Naive thymus-derived CD4-positive, alpha-beta T cell (primary cell): ENCODE measurements around the gene THG1L. TPM values are rescaled to one million over a fixed set of nuclear protein-coding genes. Genes with fewer than 3 reads are reported as not detected.

Experiments
- ATAC-seq: fragments of 150-1000 bp; cut with Tn5 transposase; 2 replicates; pipeline ENCODE4 v1.10.0; 2021; ENCODE audit warnings: mild to moderate bottlenecking, moderate library complexity
- CTCF ChIA-PET: fragments of 350-600 bp; sonication (Branson Sonifier 250); formaldehyde crosslinking; loops from one replicate; lab custom pipeline; 2021; ENCODE audit warnings: antibody characterized with exemption; lab: Charles Lee
- POLR2A ChIA-PET: fragments of 350-600 bp; sonication (Branson Sonifier 250); formaldehyde crosslinking; loops from one replicate; lab custom pipeline; 2021; ENCODE audit warnings: antibody characterized with exemption, inconsistent platforms; lab: Charles Lee
- DNase-seq, 9 donors: peaks; one replicate each; pipeline versions ENCODE4 v3.0.0 to v3.0.0-alpha.2; 2020 to 2022; ENCODE audit warnings: mixed read lengths in 1 of 9
- H3K27ac ChIP-seq: one replicate; pipeline ENCODE4 v1.7.0; 2013; ENCODE audit warnings: mild to moderate bottlenecking, low read depth, low read length, moderate library complexity
- H3K27me3 ChIP-seq, 2 donors: one replicate each; pipeline ENCODE4 v1.7.0; 2013; ENCODE audit warnings: low read length in 2 of 2, mild to moderate bottlenecking in 2 of 2, moderate library complexity in 2 of 2; ENCODE audit not compliant: control insufficient read depth in 2 of 2, insufficient read depth in 2 of 2
- H3K36me3 ChIP-seq, 3 experiments: 1 replicate in 2 of 3; 2 replicates in 1 of 3; pipeline ENCODE4 v1.7.0; 2013; ENCODE audit warnings: low read length in 3 of 3, mild to moderate bottlenecking in 3 of 3, moderate library complexity in 1 of 3; ENCODE audit not compliant: insufficient read depth in 3 of 3, control insufficient read depth in 2 of 3
- H3K4me1 ChIP-seq, 2 donors: one replicate each; pipeline ENCODE4 v1.7.0; 2013; ENCODE audit warnings: low read length in 2 of 2, mild to moderate bottlenecking in 2 of 2, moderate library complexity in 1 of 2; ENCODE audit not compliant: control insufficient read depth in 2 of 2, insufficient read depth in 2 of 2
- H3K4me3 ChIP-seq: 2 replicates; pipeline ENCODE4 v1.7.0; 2013; ENCODE audit warnings: mild to moderate bottlenecking, low read length
- H3K9me3 ChIP-seq, 3 experiments: 1 replicate in 2 of 3; 2 replicates in 1 of 3; pipeline ENCODE4 v1.7.0; 2013; ENCODE audit warnings: low read length in 3 of 3; ENCODE audit not compliant: control insufficient read depth in 2 of 3
- H3K27ac Mint-ChIP-seq, 9 donors: one replicate each; pipeline ENCODE4 v1.8.0; 2020 to 2022; ENCODE audit warnings: mixed read lengths in 9 of 9, mild to moderate bottlenecking in 8 of 9, moderate library complexity in 5 of 9, inconsistent platforms in 2 of 9
- H3K27me3 Mint-ChIP-seq, 5 donors: one replicate each; pipeline ENCODE4 v1.8.0; 2021 to 2022; ENCODE audit warnings: mixed read lengths in 5 of 5, mild to moderate bottlenecking in 1 of 5
- H3K36me3 Mint-ChIP-seq, 5 donors: one replicate each; pipeline ENCODE4 v1.8.0; 2020 to 2022; ENCODE audit warnings: mixed read lengths in 5 of 5, mild to moderate bottlenecking in 3 of 5, inconsistent platforms in 1 of 5
- H3K4me1 Mint-ChIP-seq, 7 donors: one replicate each; pipeline ENCODE4 v1.8.0; 2020 to 2022; ENCODE audit warnings: mixed read lengths in 7 of 7, mild to moderate bottlenecking in 3 of 7, inconsistent platforms in 1 of 7
- H3K4me3 Mint-ChIP-seq, 10 donors: one replicate each; pipeline ENCODE4 v1.8.0; 2020 to 2022; ENCODE audit warnings: mild to moderate bottlenecking in 10 of 10, mixed read lengths in 10 of 10, moderate library complexity in 6 of 10, inconsistent platforms in 2 of 10
- H3K9me3 Mint-ChIP-seq, 11 donors: one replicate each; pipeline ENCODE4 v1.8.0; 2020 to 2022; ENCODE audit warnings: mixed read lengths in 11 of 11, mild to moderate bottlenecking in 4 of 11, inconsistent platforms in 1 of 11, moderate library complexity in 1 of 11
- intact Hi-C, 2 donors: fragments of 100-400 bp; cut with micrococcal nuclease; formaldehyde crosslinking; loops; one replicate each; pipeline ENCODE4 v1.15.1; 2023
- polyA plus RNA-seq, 2 donors: library from polyadenylated mRNA; unstranded; fragments of 300-500 nt; fragmentation: Illumina TruSeq; gene quantifications; one replicate each; pipeline ENCODE4 v1.2.3, GENCODE V29; 2021
- total RNA-seq, 6 experiments: library from RNA in 5 of 6; stranded (reverse) in 5 of 6; gene quantifications; 1 replicate in 5 of 6; 2 replicates in 1 of 6; pipeline ENCODE4 v1.2.3 and lab custom pipeline; 2021 to 2026

The THG1L gene
- total and polyA plus RNA-seq, 7 experiments from 2014 or later = 4.6 to 17.4 (median 7.0) TPM

- no peak for ATAC-seq
- DNase-seq = peak in 5 of 9 donors; percentile 16 to 37 (median 22)
- Mint-ChIP-seq H3K36me3 (peaks cover 0 to 23% (median 12%) of the 10 kb centered on the region in 5 donors), H3K4me1 (peaks cover 7 to 22% (median 18%) of the 10 kb centered on the region in 7 donors), H3K9me3 (no peaks in the 10 kb centered on the region), H3K27ac (no peak overlapping the region), H3K27me3 (no peaks in the 10 kb centered on the region), H3K4me3 (peak overlapping the region in 1 of 10 donors; percentile 5)
- Histone ChIP-seq H3K27me3 (no peaks in the 10 kb centered on the region), H3K36me3 (peaks cover 0 to 25% (median 0%) of the 10 kb centered on the region in 3 experiments), H3K4me3 (no peak overlapping the region), H3K27ac (no peak overlapping the region), H3K9me3 (no peaks in the 10 kb centered on the region), H3K4me1 (peaks cover 13% of the 10 kb centered on the region in 2 donors)
- CTCF ChIA-PET = interaction anchor here (0.6 to 0.7 kb wide), 2 partner anchors 20 to 521 kb away, joined by 3 to 4 read pairs; no protein-coding TSS in a partner anchor
- POLR2A ChIA-PET = no interaction called here
- intact Hi-C loops = loop anchor here (1.0 to 5.0 kb wide), 7 partner anchors 263 to 1522 kb away; partner anchors contain the start of genes CYFIP2 (in 1 of the 2) and UBLCP1 (in 1 of the 2)
These were observed 9.0 kb downstream of the THG1L start for GRCh38 chr5:157740229-157740610.

DNA sequence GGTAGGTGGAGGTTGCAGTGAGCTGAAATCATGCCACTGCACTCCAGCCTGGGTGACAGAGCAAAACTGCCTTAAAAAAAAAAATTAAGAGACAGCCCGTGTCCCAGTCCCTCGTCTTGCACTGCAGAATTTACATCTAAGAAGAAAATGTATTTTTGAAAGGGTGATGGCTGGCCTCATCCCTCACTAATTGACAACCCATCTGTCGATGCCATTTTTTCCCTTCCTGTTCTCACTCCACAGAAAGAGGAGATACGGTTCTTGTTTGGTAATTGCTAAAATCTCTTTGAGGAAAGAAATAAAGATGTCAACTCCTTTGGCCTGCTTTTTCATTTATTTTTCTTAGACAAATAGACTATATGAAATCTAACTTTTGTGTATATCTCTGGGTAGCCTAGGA, 9.9 kb downstream of the THG1L start:
- H3K9me3 Mint-ChIP-seq = no peaks in the 10 kb centered on the region

DNA sequence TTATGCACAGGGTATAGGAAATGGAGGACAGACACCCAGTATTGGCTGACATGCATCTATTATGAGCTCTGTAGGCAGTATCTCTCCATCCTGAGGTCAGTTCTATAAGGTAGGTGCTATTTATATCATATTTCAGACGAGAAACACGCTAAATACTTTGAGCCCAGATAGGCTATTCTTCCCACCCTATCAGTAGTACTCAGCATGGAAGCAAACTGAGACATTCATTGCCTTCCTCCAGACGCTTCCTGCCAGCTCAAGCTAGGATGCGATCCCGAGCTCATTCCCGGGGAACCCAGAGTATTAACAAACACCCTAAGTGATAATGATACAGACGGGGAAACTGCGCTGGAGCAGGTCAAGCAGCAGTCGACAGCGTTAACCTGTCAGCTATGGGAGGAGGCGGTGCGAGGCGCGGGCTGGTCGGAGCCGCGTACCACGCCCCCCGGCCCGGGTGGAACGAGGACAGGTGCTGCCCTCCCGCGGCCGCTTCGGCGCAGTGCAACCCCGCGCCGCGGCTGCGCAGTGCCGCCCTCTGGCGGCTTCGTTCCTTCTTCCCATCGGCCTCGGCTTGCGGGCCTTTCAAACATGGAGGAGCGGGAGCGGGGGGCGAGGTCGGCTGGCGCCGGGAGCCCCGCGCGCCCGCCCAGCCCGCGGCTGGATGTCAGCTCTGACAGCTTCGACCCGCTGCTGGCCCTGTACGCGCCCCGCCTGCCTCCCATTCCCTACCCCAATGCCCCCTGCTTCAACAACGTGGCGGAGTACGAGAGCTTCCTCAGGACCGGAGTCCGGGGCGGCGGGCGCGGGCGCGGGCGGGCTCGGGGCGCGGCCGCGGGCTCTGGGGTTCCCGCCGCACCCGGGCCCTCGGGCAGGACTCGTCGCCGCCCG, 12.2 kb downstream of the THG1L start, which contains the start of gene LSM11:
Gene LSM11 (plus strand): TSS at position 550 of the 888 bp plus-strand sequence. CDS start 39 bp downstream, at position 589.
- Histone ChIP-seq H3K36me3 (peaks cover 0 to 10% (median 0%) of the 10 kb centered on the region in 3 experiments), H3K4me3 (peak within 1 kb of the TSS; percentile 66), H3K27ac (peak within 1 kb of the TSS; percentile 74), H3K9me3 (no peaks in the 10 kb centered on the region), H3K27me3 (no peaks in the 10 kb centered on the region), H3K4me1 (peaks cover 13% of the 10 kb centered on the region in 2 donors)
- ATAC-seq (peak; percentile 100), DNase-seq (peak; percentile 81 to 97 (median 89))
- peaks cover 0 to 5% (median 0%) of the 10 kb centered on the region in 5 donors for H3K36me3 Mint-ChIP-seq
- H3K4me3 Mint-ChIP-seq = peak within 1 kb of the TSS; percentile 85 to 97 (median 93)
- ChIA-PET POLR2A (interaction anchor here (0.8 to 1.1 kb wide), 3 partner anchors 9 to 415 kb away, joined by 3 read pairs; no protein-coding TSS in a partner anchor), CTCF (interaction anchor here (0.7 to 2.4 kb wide), 23 partner anchors 9 to 1461 kb away, joined by 3 to 19 read pairs (median 3); partner anchors contain the start of gene THG1L)
- H3K9me3 Mint-ChIP-seq = no peaks in the 10 kb centered on the region
- no peaks in the 10 kb centered on the region for H3K27me3 Mint-ChIP-seq
- intact Hi-C loops = loop anchor here (1.0 to 5.0 kb wide), 15 partner anchors 12 to 1519 kb away; partner anchors contain the start of genes THG1L (in 2 of the 2), CYFIP2 (in 1 of the 2), MED7 (in 1 of the 2) and UBLCP1 (in 1 of the 2)
- peaks cover 7 to 42% (median 23%) of the 10 kb centered on the region in 7 donors for H3K4me1 Mint-ChIP-seq
- H3K27ac Mint-ChIP-seq = peak within 1 kb of the TSS; percentile 65 to 91 (median 82)

More for the DNA sequence above, 9.9 kb downstream of the THG1L start:
- intact Hi-C loops = loop anchor here (5.0 kb wide), 6 partner anchors 264 to 1521 kb away; partner anchors contain the start of genes CYFIP2 (in 1 of the 2) and UBLCP1 (in 1 of the 2)
- Histone ChIP-seq H3K27me3 (no peaks in the 10 kb centered on the region), H3K9me3 (no peaks in the 10 kb centered on the region), H3K4me1 (peaks cover 13% of the 10 kb centered on the region in 2 donors), H3K36me3 (peaks cover 0 to 17% (median 0%) of the 10 kb centered on the region in 3 experiments), H3K4me3 (no peak overlapping the region), H3K27ac (no peak overlapping the region)
- H3K27ac Mint-ChIP-seq = peak overlapping the region in 1 of 9 donors; percentile 26
- DNase-seq (no peak), ATAC-seq (no peak)
- ChIA-PET POLR2A (no interaction called here), CTCF (interaction anchor here (0.9 to 1.3 kb wide), 2 partner anchors 21 to 413 kb away, joined by 3 to 7 read pairs; no protein-coding TSS in a partner anchor)
- H3K36me3 Mint-ChIP-seq = peaks cover 0 to 18% (median 9%) of the 10 kb centered on the region in 5 donors
- H3K27me3 Mint-ChIP-seq = no peaks in the 10 kb centered on the region
- H3K4me1 Mint-ChIP-seq = peaks cover 7 to 28% (median 23%) of the 10 kb centered on the region in 7 donors
- no peak overlapping the region for H3K4me3 Mint-ChIP-seq

DNA sequence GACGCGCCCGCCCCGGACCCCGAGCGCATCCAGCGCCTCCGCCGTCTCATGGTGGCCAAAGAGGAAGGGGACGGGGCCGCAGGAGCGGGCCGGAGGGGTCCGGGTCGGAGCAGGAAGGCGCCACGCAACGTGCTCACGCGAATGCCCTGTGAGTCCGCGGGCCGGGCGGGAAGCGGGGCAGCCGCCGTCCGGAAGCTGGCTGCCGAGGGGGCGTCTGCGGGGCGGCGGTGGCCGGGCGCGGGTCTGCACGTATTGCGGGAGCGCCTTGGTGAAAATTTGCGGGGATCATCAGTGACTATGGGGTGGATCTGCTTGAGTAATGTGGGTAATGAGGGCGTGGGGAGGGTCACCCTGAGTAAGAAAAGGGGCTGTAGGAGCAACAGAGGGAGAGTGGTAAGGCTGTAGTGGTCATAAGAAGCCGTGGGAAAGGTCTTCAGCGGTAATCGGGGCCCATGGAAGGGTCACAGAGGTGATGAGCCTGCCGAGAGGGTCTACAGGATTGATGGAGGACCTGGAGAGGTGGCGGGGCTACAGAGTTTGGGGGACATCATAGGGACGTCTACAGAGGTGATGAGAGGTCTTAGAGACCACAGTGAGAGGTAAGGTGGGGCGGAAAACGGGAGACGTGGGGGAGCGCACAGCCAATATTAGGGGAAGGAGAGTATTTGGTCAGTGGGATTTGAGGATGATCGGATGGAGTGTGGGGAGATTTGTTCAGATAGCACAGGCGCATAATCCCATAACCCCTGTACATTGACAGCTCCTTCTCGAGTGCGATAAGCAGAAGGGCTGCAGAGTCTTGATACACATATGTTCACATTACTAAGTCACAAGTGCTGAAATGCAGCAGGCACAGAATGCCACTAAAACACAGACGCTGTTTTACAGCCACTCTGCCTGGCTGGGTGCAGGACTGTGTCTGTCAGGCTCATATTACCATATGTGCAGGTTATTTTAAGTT, 13.1 kb downstream of the THG1L start:
- Histone ChIP-seq H3K36me3 (peaks cover 0 to 3% (median 0%) of the 10 kb centered on the region in 3 experiments), H3K4me3 (peak overlapping the region; percentile 58), H3K27ac (peak overlapping the region; percentile 47), H3K27me3 (no peaks in the 10 kb centered on the region), H3K4me1 (peaks cover 13% of the 10 kb centered on the region in 2 donors), H3K9me3 (no peaks in the 10 kb centered on the region)
- Mint-ChIP-seq H3K27me3 (no peaks in the 10 kb centered on the region), H3K9me3 (no peaks in the 10 kb centered on the region), H3K4me1 (peaks cover 9 to 44% (median 23%) of the 10 kb centered on the region in 7 donors), H3K36me3 (peaks cover 0 to 7% (median 0%) of the 10 kb centered on the region in 5 donors), H3K4me3 (peak overlapping the region; percentile 85 to 97 (median 93)), H3K27ac (peak overlapping the region; percentile 50 to 91 (median 81))
- no peak for ATAC-seq
- DNase-seq = peak in 5 of 9 donors; percentile 4 to 55 (median 11)
- POLR2A ChIA-PET = no interaction called here
- CTCF ChIA-PET = interaction anchor here (1.0 to 2.4 kb wide), 11 partner anchors 9 to 596 kb away, joined by 3 to 19 read pairs (median 7); partner anchors contain the start of gene THG1L
- intact Hi-C loops = loop anchor here (5.0 kb wide), 6 partner anchors 267 to 1518 kb away; partner anchors contain the start of genes CYFIP2 (in 1 of the 2) and UBLCP1 (in 1 of the 2)

DNA sequence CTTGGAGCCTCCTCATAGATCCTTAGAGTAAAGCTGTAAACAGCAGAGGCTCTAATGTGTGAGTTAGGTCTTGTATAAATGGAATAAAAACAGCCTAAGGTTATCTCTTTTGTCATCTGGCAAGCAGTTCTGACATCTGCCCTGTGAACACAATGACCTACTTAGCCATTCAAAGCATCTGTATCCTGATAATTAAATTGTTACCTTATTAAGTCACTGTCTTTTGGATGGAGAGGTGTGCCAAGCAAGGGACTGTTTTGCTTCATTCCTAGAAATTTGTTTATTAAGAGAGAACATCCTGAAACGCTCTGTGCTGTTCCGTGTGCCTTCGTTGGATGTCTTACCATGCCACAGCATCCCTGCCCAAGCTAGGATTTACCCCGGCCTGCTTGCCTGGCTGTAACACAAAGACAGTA, 13.8 kb downstream of the THG1L start:
- ATAC-seq (no peak), DNase-seq (no peak)
- H3K27ac ChIP-seq = no peak overlapping the region
- Mint-ChIP-seq H3K9me3 (no peaks in the 10 kb centered on the region), H3K27me3 (no peaks in the 10 kb centered on the region), H3K4me1 (peaks cover 9 to 44% (median 23%) of the 10 kb centered on the region in 7 donors), H3K36me3 (peaks cover 0 to 5% (median 0%) of the 10 kb centered on the region in 5 donors), H3K27ac (peak overlapping the region in 1 of 9 donors; percentile 50), H3K4me3 (peak overlapping the region in 9 of 10 donors; percentile 29 to 97 (median 93))
- H3K36me3 ChIP-seq = no peaks in the 10 kb centered on the region
- ChIA-PET CTCF (interaction anchor here (1.2 to 2.4 kb wide), 2 partner anchors 13 to 472 kb away, joined by 4 to 19 read pairs; partner anchors contain the start of gene THG1L), POLR2A (no interaction called here)
- H3K27me3 ChIP-seq = no peaks in the 10 kb centered on the region
- intact Hi-C loops = no loop called here
- no peaks in the 10 kb centered on the region for H3K9me3 ChIP-seq
- peaks cover 13% of the 10 kb centered on the region in 2 donors for H3K4me1 ChIP-seq
- no peak overlapping the region for H3K4me3 ChIP-seq
